Eye (tissue), 1 donor: ENCODE measurements around the gene PAPPA2.
"Not testable (repeated sequence)": the region's sequence is repeated elsewhere in the genome, so short reads cannot be mapped to it uniquely, and the experiment has no call there.

Source experiments
- DNase-seq: peaks from one replicate; pipeline ENCODE4 v3.0.0-alpha.2; 2015

PAPPA2 gene

DNA sequence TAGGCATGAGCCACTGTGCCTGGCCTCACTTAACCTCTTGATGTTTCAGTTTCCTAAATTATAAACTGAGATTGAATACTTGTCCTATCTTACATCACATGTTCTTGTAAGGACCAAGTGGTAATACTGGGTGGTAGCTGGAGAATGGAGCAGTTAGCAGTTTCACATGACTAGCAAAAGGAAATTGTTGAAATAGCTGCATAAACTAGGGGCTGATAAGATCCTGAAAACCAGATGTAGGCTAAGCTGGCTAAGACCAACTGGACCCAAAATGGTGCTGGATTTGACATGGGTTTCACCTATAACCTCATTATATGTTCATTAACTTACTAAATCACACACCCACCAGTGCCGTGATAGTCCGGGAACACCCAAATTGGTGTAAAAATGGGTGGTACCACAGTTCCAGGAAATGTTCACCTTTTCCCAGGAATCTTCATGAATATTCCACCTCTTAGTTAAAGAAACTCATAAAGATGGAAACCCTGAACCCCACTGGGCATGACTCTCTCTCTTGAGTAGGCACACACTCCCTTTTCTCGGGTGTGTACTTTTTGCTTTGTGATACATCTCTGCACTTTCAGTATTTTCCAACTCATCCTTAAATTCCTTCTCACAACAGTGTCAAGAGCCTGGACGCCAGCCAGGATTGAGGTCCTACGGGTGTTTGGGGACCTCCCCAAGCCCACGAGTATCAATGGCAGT, at the start of gene PAPPA2:
TSS of gene PAPPA2 (plus strand) at position 502 of the 705 bp plus-strand sequence. CDS start 93,148 bp downstream, outside the sequence.
- no peak for DNase-seq

DNA sequence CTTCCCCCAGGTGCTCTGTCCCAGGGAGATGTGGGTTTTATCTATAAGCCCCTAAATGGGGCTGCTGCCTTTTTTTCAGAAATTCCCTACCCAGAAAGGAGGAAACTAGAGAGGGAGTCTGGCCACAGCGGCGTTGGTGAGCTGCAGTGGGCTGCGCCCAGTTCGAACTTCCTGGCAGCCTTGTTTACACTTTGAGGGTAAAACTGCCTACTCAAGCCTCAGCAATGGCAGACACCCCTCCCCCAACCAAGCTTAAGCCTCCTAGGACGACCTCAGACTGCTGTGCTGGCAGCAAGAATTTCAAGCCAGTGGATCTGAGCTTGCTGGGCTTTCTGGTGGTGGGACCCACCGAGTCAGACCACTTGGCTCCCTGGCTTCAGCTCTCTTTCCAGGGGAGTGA, 46.2 kb upstream of the PAPPA2 start:
- DNase-seq = no peak

DNA sequence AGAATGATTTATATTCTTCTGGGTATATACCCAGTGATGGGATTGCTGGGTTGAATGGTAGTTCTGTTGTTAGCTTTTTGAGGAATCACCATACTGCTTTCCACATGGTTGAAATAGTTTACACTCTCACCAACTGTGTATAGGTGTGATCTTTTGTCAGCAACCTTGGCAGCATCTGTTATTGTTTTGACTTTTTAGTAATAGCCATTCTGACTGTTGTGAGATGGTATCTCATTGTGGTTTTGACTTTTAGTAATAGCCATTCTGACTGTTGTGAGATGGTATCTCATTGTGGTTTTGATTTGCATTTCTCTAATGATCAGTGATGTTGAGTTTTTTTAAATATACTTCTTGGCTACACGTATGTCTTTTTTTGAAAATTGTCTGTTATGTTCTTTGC, 43.4 kb upstream of the PAPPA2 start:
- DNase-seq = not testable (repeated sequence)

- no peak for DNase-seq
These were observed 28.7 kb upstream of the PAPPA2 start for GRCh38 chr1:176434234-176434633.

DNA sequence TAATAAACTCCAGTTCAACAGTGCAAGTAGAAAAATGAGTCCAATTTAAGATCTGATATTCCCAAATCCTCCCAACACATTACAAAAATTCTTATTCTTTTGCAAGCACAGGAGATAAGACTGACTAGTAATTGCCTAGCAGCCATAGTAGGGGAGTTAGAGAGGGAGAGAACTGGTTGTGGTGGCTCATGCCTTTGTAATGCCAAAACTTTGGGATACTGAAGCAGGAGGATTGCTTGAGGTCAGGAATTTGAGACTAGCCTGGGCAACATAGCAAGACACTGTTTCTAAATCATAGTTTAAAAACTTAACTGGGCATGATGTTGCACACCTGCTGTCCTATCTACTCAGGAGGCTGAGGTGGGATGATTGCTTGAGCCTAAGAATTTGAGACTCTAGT, 26.7 kb upstream of the PAPPA2 start:
- no peak for DNase-seq

GRCh38 chr1:176440176-176440575, 22.8 kb upstream of the PAPPA2 start:
- no peak for DNase-seq

GRCh38 chr1:176444286-176444685, 18.7 kb upstream of the PAPPA2 start:
- no peak for DNase-seq

DNA sequence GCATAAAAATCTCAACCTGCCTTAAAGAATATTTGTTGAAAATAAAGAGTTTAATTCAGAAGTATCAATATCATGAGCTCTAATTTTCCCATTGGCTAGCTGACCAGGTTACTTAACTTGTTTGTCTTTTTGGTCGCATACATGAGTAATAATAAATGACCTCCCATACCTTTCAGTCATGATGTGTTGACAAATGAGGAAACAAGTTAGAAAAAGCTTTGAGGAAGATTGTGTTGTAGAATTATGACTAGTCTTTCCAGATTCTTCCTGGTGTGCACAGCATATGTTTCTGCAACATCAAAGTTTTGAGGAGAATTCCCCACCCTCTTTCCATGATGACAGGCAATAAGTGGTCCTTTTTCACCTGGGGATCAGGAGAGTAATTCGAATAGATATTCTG, 17.6 kb upstream of the PAPPA2 start:
- DNase-seq = no peak

GRCh38 chr1:176448340-176448739, 14.6 kb upstream of the PAPPA2 start:
- DNase-seq = no peak

GRCh38 chr1:176450526-176450925, 12.4 kb upstream of the PAPPA2 start:
- DNase-seq = no peak

DNA sequence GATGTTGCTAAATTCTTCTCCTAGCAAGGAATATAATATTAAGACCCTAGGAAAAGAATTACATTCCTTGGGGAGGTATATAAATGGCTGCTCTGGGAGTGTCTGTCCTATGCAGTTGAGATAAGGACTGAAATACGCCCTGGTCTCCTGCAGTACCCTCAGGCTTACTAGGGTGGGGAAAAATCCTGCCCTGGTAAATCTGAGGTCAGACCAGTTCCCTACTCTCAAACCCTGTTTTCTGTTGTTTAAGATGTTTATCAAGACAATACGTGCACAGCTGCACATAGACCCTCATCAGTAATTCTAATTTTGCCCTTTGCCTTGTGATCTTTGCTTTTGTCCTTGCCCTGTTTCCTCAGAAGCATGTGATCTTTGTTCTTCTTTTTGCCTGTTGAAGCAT, 11.2 kb upstream of the PAPPA2 start:
- DNase-seq = not testable (repeated sequence)

DNA sequence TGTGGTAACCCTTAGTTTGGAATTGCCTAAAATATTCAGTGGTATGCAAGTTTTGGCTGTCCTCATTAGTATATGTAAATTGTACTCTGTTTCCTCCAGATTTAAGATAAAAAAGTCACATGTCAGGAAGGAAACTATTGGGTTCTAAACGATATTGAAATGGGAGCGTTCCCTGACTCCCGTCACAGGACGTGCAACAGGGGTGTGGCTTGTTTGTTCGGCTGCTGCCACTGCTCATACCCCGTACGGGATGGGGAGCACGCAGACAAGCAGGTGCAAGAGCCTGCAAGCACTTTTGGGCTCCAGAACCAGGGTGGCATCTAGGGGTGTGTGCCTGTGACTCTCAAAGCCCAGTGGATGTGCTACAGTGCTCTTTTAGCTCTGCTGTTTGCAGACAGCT, 6.2 kb upstream of the PAPPA2 start:
- DNase-seq = no peak

DNA sequence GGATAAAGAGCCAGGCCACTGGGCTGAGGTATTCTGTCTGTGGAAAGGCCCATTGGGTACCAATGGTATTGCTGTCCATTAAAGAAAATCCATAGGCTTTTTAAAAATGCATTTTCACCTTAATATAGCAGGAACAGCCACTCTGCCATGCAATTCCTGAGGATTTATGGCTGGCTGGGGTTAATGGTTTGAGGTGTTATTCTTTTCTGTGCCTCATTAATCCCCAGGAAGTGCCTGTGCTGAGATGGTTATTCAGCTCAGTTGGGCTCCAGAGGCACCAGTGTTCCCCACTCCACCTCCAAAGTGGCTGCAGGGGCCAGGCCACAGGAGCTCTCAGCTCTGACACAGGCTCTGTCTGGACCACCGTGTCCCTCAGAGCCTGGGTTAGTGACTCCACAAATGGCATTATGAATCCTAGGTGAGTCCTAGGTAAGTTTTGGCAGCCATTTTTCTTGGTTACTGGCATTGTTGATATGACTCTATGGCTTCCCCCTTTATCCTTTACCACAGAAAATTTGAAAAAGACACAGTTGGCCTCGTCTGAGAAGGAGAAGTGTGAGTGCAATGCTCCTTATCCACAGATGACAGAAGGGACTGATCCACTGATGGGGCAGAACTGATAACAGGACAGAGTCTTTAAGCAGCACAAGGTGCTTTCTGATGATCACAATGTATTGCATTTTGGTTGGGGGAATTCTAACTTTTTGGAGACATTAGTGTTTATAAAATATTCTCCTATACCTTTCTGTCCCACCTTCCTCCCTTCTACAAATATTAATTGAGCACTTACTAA, 2.2 kb upstream of the PAPPA2 start:
- DNase-seq = no peak

GRCh38 chr1:176461576-176461975, 1.4 kb upstream of the PAPPA2 start:
- no peak for DNase-seq

GRCh38 chr1:176466514-176466913, 3.5 kb downstream of the PAPPA2 start:
- no peak for DNase-seq

- no peak for DNase-seq
These were observed 6.6 kb downstream of the PAPPA2 start for GRCh38 chr1:176469450-176470010.

- no peak for DNase-seq
These were observed 8.6 kb downstream of the PAPPA2 start for GRCh38 chr1:176471338-176472121.

GRCh38 chr1:176479971-176480370, 17.0 kb downstream of the PAPPA2 start:
- DNase-seq = peak; percentile 23

DNA sequence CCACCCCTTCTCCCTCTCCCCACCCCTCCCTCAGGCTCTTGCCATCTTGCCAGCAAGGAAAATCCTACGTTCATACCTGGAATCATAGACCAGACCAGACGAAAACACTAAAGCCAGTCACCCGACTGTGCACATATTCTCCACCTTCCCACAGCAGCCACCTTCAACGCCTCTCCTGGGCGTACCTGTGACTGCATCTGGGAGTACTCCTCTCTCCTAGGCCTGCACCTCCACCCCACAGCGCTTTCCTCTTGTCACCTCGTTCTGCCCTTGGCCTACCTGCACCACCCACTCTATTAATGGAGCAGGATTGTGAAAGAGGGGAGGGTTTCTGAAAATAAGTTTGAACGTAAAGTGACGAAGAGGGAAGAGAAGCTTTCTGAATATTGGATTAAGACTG, 17.8 kb downstream of the PAPPA2 start:
- no peak for DNase-seq

GRCh38 chr1:176485083-176485482, 22.1 kb downstream of the PAPPA2 start:
- DNase-seq = no peak

DNA sequence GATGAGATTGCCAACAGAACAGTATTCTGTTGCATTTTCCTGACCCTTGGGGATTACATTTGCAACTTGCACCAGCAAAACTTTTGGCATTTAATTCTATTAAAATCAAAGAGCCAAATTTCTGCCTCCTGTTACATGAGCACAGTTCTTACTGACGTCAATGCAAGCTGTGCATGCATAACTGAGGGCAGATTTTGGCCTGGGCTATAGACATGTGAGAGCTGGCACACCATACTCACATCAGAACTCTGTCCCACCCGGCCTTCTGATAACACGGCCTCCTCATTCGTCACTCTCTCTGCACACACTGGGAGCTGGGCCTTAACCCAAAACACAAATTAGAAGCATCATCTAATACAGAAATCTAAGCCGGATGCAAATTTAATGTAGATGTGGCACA, 31.5 kb downstream of the PAPPA2 start:
- no peak for DNase-seq

- peak; percentile 24 for DNase-seq
These were observed 36.7 kb downstream of the PAPPA2 start for GRCh38 chr1:176499671-176500070.

GRCh38 chr1:176501599-176501998, 38.6 kb downstream of the PAPPA2 start:
- DNase-seq = peak; percentile 36
